AML-193 (cell line): ENCODE measurements around the gene SLC12A7.

Experiments used
- DNase-seq, 2 experiments: peaks; one replicate each; lab custom pipeline; 2025; lab: John Stamatoyannopoulos, UW

SLC12A7 gene

DNA sequence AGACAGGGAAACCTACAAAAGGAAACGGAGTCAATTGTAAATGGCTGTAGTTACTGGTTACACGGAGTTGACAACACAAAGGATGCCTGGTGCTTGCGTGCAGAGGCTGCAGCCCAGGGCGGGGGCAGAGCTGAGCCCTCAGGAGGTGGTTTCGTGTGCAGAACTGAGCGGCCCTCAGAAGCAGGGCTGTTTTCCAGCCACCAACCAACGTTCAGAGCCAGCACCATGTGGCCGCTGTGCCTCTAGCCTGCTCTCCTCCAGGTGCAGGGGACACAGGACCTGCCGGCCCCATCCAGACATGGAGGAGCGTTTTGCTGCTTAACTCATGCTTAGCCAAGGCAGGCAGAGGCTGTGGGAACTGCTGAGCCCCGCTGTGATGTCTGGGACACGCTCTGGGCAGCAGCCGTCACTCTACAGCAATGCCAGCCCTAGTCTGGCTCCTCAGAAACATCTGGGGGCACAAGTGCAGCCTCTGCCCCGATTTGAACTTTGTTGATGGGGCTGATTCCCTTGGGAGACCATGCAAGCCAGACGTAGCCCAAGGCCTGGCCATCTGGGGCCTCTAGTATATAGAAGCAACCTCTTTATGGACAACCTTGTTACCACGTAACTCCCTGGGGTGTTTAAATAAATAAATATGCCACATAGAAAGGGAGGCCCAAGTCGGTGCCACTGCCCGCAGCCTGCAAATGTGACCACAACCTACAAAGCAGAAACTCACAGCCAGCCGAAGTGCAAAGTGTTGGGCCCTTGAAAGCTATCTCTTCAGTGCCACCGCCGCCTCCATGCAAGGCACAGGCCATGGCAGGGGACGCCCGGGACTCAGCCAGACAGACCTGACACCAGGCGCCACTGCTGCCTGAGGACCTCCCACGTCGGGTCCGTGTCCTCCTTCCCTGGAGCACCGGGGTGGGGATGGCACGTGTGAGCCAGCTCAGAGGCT is 61.2 kb downstream of the SLC12A7 start:
- DNase-seq: no peak

GRCh38 chr5:1048861-1049838 is 62.7 kb downstream of the SLC12A7 start:
- DNase-seq: no peak

DNA sequence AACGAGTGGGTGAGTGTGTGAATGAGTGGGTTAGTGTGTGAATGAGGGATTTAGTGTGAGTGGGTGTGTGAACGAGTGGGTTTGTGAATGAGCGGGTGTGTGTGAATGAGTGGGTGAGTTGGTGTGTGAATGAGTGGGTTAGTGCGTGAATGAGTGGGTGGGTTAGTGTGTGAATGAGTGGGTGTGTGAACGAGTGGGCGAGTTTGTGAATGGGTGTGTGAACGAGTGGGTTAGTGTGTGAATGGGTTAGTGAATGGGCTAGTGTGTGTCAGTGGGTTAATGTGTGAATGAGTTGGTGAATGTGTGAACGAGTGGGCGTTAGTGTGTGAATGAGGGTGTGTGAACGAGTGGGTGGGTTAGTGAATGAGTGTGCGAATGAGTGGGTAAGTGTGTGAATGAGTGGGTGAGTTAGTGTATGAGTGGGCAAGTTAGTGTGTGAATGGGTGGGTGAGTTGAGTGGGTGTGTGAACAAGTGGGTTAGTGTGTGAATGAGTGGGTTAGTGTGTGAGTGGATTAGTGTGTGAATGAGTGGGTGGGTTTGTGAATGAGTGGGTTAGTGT is 63.6 kb downstream of the SLC12A7 start:
- no peak for DNase-seq

DNA sequence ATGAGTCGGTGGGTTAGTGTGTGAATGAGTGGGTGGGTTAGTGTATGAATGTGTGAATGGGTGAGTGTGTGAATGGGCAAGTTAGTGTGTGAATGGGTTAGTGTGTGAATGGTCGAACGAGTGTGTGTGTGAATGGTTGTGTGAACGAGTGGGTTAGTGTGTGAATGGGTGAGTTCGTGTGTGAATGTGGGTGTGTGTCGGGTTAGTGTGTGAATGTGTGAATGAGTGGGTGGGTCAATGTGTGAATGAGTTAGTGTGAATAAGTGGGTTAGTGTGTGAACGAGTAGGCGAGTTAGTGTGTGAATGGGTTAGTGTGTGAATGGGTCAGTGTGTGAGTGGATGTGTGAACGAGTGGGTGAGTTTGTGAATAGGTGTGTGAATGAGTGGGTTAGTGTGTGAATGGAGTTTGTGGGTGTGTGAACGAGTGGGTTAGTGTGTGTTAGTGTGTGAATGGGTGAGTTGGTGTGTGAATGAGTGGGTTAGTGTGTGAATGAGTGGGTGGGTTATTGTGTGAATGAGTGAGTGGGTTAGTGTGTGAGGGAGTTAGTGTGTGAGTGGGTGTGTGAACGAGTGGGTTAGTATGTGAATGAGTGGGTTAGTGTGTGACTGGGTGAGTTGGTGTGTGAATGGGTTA is 64.4 kb downstream of the SLC12A7 start:
- no peak for DNase-seq

GRCh38 chr5:1045960-1046560 is 65.8 kb downstream of the SLC12A7 start:
- no peak for DNase-seq

GRCh38 chr5:1044117-1044516 is 67.7 kb downstream of the SLC12A7 start:
- no peak for DNase-seq

DNA sequence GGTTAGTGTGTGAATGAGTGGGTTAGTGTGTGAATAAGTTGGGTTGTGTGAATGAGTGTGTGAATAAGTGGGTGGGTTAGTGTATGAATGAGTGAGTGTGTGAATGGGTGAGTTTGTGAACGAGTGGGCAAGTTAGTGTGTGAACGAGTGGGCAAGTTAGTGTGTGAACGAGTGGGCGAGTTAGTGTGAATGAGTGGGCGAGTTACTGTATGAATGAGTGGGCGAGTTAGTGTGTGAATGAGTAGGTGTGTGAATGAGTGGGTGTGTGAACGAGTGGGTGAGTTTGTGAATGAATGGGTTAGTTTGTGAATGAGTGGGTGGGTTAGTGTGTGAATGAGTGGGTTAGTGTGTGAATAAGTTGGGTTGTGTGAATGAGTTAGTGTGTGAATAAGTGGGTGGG is 68.5 kb downstream of the SLC12A7 start:
- DNase-seq: no peak

GRCh38 chr5:1042626-1043025 is 69.2 kb downstream of the SLC12A7 start:
- no peak for DNase-seq

GRCh38 chr5:1041225-1042143 is 70.4 kb downstream of the SLC12A7 start:
- DNase-seq: no peak

DNA sequence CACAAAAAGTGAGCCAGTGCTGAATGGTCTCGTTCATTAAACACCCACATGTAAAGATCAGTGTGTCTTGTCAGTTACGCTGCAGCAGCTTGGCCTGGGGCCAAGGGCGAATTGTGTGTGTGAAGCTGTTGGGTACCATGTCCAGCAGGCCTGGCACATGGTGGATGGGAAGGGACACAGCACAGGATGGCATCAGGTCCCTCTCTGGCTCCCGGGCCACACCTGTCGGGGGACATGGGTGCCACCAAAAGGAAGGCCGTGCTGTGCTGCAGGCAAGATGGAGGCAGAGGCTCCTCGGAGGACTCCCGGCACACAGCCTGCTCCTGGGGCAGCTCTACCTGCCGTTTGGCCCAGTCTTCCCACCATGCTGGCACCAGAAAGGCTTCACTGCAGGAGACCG is 71.3 kb downstream of the SLC12A7 start:
- no peak for DNase-seq

GRCh38 chr5:1039706-1040260 is 72.1 kb downstream of the SLC12A7 start:
- DNase-seq: no peak

DNA sequence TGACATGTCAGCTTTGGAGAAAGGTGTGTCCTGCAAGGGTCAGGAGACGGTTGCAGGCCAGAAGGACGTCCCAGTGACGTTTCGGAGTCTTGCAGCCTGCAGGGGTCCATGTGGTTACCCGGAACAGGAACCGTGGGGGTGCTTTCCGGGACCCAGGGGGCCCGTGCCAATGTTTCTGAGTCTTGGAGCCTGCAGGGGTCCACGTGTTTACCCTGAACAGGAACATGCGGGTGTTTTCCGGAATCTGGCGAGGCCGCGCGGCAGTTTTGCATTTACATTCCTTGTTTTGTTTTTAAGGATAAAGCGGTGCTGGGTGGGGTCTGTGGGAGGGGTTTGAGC is 72.7 kb downstream of the SLC12A7 start:
- DNase-seq: no peak

GRCh38 chr5:1038417-1039209 is 73.2 kb downstream of the SLC12A7 start:
- DNase-seq: no peak

DNA sequence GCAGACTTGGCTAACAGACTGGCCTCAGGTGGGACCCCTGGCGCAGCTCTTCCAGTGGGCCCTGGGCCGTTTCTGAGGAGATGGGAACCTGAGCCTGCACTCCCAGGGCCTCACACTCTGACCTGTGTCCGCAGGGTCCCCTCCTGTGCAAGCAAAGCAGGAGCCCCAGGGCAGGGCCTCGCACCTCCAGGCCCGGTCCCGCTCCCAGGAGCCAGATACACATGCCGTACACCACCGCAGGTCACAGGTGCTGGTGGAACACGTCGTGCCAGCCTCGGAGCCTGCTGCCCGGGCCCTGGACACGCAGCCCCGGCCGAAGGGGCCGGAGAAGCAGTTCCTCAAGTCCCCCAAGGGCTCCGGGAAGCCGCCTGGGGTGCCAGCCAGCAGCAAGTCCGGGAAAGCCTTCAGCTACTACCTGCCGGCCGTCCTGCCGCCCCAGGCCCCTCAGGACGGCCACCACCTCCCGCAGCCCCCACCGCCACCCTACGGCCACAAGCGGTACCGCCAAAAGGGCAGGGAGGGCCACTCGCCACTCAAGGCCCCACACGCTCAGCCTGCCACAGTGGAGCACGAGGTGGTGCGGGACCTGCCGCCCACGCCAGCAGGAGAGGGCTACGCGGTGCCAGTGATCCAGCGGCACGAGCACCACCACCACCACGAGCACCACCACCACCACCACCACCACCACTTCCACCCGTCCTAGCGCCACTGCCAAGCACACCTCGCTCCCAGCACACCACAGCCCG is 74.0 kb downstream of the SLC12A7 start:
- no peak for DNase-seq

DNA sequence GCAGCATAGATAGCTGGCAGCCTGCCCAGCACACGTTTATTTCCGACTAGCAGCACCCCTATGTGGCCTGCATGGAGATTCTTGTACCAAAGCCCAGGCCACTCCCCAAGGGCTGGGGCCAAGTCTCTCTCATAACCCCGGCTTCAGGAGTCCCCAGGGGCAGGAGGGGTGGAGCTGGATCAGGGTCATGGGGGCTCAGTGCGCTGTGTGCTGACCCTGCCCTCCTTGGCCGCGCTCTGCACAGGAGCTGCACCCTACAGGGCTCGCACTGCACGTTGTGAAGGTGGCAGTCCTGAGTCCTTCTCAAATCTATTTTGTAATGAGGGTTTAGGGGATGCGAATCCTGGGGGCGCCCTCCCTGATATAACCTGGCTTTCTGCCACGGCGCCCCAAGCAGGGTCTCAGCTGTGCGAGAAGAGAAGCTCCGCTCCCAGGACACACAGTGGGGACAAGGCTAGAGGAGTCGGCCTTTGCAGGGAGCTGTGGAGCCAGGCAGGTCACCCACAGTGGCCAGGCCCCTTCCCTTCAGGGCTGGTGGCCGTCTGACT is 74.7 kb downstream of the SLC12A7 start:
- no peak for DNase-seq

- no peak for DNase-seq
Measured at GRCh38 chr5:1036504-1037122, 75.2 kb downstream of the SLC12A7 start.

- no peak for DNase-seq
Measured at GRCh38 chr5:1035421-1036405, 76.2 kb downstream of the SLC12A7 start.
